GM12878 (cell line): Measurements from ENCODE around the gene NOP9. TPM values are rescaled to one million over a fixed set of nuclear protein-coding genes. Genes with fewer than 3 reads are reported as not detected.

ENCODE experiments used
- ATAC-seq: fragments of 200-7000 bp; cut with Tn5 transposase; 3 replicates; pipeline ENCODE4 v1.9.1; 2020; ENCODE audit warnings: mild to moderate bottlenecking, moderate library complexity
- BruUV-seq: library from RNA; stranded (reverse); fragments of 400-500 nt; replicated peaks from 2 replicates; lab custom pipeline; 2021; lab: Mats Ljungman, UMichigan
- CTCF ChIA-PET: fragments of 300-600 bp; sonication (Branson Sonifier 250); formaldehyde crosslinking; extraction: SDS; loops from one replicate; lab custom pipeline; 2021; ENCODE audit warnings: inconsistent platforms; lab: Yijun Ruan, JAX
- POLR2A ChIA-PET: fragments of 350-600 bp; formaldehyde crosslinking; extraction: SDS; loops from one replicate; lab custom pipeline; 2021; ENCODE audit warnings: inconsistent platforms; lab: Charles Lee
- RAD21 ChIA-PET: fragments of 300-600 bp; sonication (Branson Sonifier 250); formaldehyde crosslinking; loops from one replicate; lab custom pipeline; 2023; ENCODE audit warnings: antibody characterized with exemption; ENCODE audit not compliant: unreplicated experiment; lab: Charles Lee
- SMC1A ChIA-PET: fragments of 300-600 bp; sonication (Branson Sonifier 250); formaldehyde crosslinking; loops from one replicate; lab custom pipeline; 2023; ENCODE audit not compliant: unreplicated experiment, uncharacterized antibody; lab: Charles Lee
- DNase-seq: peaks from one replicate; pipeline ENCODE4 v3.0.0-alpha.2; 2011; ENCODE audit warnings: low read depth, low spot score
- FAIRE-seq: peaks from 3 replicates; lab custom pipeline; 2011; peaks lifted over from hg19 to GRCh38; lab: Jason Lieb, UNC
- H2AFZ ChIP-seq: 2 replicates; pipeline ENCODE4 v1.6.0; 2011; ENCODE audit warnings: low read depth, low read length, control low read depth; ENCODE audit not compliant: control insufficient read depth
- H3K27ac ChIP-seq: 2 replicates; pipeline ENCODE4 v1.5.1; 2011; ENCODE audit warnings: control low read depth; ENCODE audit not compliant: control insufficient read depth, insufficient read depth
- H3K27me3 ChIP-seq, 2 experiments: replicated peaks in 1 of 2; 2 replicates each; pipeline versions ENCODE4 v1.6.0 to v1.6.1; 2011; ENCODE audit warnings: low read length in 1 of 2; ENCODE audit not compliant: control insufficient read depth in 2 of 2, insufficient read depth in 2 of 2
- H3K36me3 ChIP-seq, 2 experiments: 2 replicates each; pipeline ENCODE4 v1.5.1; 2011; ENCODE audit warnings: low read length in 1 of 2; ENCODE audit not compliant: control insufficient read depth in 2 of 2, insufficient read depth in 2 of 2
- H3K4me1 ChIP-seq: 2 replicates; pipeline ENCODE4 v1.6.1; 2011; ENCODE audit warnings: mild to moderate bottlenecking, low read length, moderate library complexity, mixed read lengths; ENCODE audit not compliant: control insufficient read depth, insufficient read depth
- H3K4me2 ChIP-seq: 2 replicates; pipeline ENCODE4 v1.6.0; 2011; ENCODE audit warnings: control low read depth; ENCODE audit not compliant: control insufficient read depth, insufficient read depth
- H3K4me3 ChIP-seq: fragments of 200-600 bp; sonication (generic); 2 replicates; pipeline ENCODE4 v1.5.1; 2016
- H3K79me2 ChIP-seq: 2 replicates; pipeline ENCODE4 v1.6.0; 2011; ENCODE audit warnings: low read length; ENCODE audit not compliant: control insufficient read depth, insufficient read depth
- H3K9ac ChIP-seq: 2 replicates; pipeline ENCODE4 v1.8.0; 2011; ENCODE audit warnings: low read length, control low read depth, mixed read lengths; ENCODE audit not compliant: control insufficient read depth, insufficient read depth
- H3K9me3 ChIP-seq: replicated peaks from 3 replicates; pipeline ENCODE4 v1.5.1; 2011; ENCODE audit warnings: mild to moderate bottlenecking, low read length; ENCODE audit not compliant: control insufficient read depth, insufficient read depth
- H4K20me1 ChIP-seq: 2 replicates; pipeline ENCODE4 v1.6.0; 2011; ENCODE audit not compliant: control insufficient read depth, insufficient read depth
- ATF2 ChIP-seq: IDR thresholded peaks from 2 replicates; pipeline ENCODE4 v1.6.1; 2012; ENCODE audit warnings: low read length, inconsistent platforms
- CHD2 ChIP-seq: IDR thresholded peaks from 2 replicates; pipeline ENCODE4 v1.6.1; 2011; ENCODE audit warnings: low read depth, low read length, improper control_type of control experiment, borderline replicate concordance
- KLF5 ChIP-seq: fragments of 450-650 bp; IDR thresholded peaks from 2 replicates; pipeline ENCODE4 v1.6.1; 2014; ENCODE audit warnings: mild to moderate bottlenecking; ENCODE audit not compliant: partially characterized antibody
- MTA2 ChIP-seq: fragments of 450-650 bp; IDR thresholded peaks from 2 replicates; pipeline ENCODE4 v1.6.1; 2016; ENCODE audit warnings: low read depth, mild to moderate bottlenecking, moderate library complexity
- MYB ChIP-seq: fragments of 150-350 bp; IDR thresholded peaks from 2 replicates; pipeline ENCODE4 v1.6.1; 2014; ENCODE audit warnings: mild to moderate bottlenecking, low read depth, low read length, borderline replicate concordance
- NFXL1 ChIP-seq: fragments of 450-650 bp; IDR thresholded peaks from 2 replicates; pipeline ENCODE4 v1.6.1; 2017; ENCODE audit warnings: antibody characterized with exemption, mild to moderate bottlenecking, borderline replicate concordance
- NR2F1 ChIP-seq: fragments of 450-650 bp; conservative IDR thresholded peaks from 2 replicates; pipeline ENCODE4 v1.6.1; 2017; ENCODE audit warnings: mild to moderate bottlenecking
- PAX5 ChIP-seq: IDR thresholded peaks from 2 replicates; pipeline ENCODE4 v1.6.1; 2011; ENCODE audit warnings: low read depth, low read length, borderline replicate concordance
- STAT3 ChIP-seq: IDR thresholded peaks from 2 replicates; pipeline ENCODE4 v1.6.1; 2011; ENCODE audit warnings: low read depth, low read length, improper control_type of control experiment
- YBX1 ChIP-seq: fragments of 450-650 bp; IDR thresholded peaks from 2 replicates; pipeline ENCODE4 v1.6.1; 2016; ENCODE audit warnings: antibody characterized with exemption
- ZNF384 ChIP-seq: IDR thresholded peaks from 2 replicates; pipeline ENCODE4 v1.6.1; 2012; ENCODE audit warnings: low read depth, mild to moderate bottlenecking, low read length, improper control_type of control experiment, borderline replicate concordance
- ZNF622 ChIP-seq: fragments of 450-650 bp; IDR thresholded peaks from 2 replicates; pipeline ENCODE4 v1.6.1; 2017; ENCODE audit warnings: mild to moderate bottlenecking, inconsistent platforms
- WGBS: methylation state at CpG from one replicate; pipeline ENCODE4 v1.1.6; 2016; ENCODE audit warnings: low lambda C conversion rate; ENCODE audit not compliant: insufficient replicate concordance, insufficient coverage; ENCODE audit errors: missing lambda C conversion rate; 5-methylcytosine and 5-hydroxymethylcytosine counted together
- in situ Hi-C: fragments of 300-500 bp; cut with MboI; formaldehyde crosslinking; loops from 9 replicates; pipeline ENCODE4 v1.14.3; 2018; ENCODE audit warnings: mixed read lengths
- intact Hi-C: fragments of 100-400 bp; cut with micrococcal nuclease; formaldehyde crosslinking; loops from one replicate; pipeline ENCODE4 v1.14.2; 2022; ENCODE audit not compliant: unreplicated experiment
- polyA plus RNA-seq, 11 experiments: library from polyadenylated mRNA; depleted of rRNA in 4 of 11; unstranded in 6 of 11; stranded (reverse) in 5 of 11; fragments of >200 nt; fragmentation: Nextera tagmentation in 4 of 11; fragmentation: Illumina TruSeq in 1 of 11; extraction: Ambion mirVana in 4 of 11; extraction: Trizol in 1 of 11; gene quantifications; 1 replicate in 1 of 11; 2 replicates in 10 of 11; pipeline versions ENCODE4 v1.2.1 to v1.2.3, GENCODE V29; 2011 to 2016; ENCODE audit warnings: inconsistent platforms in 2 of 11, missing spikeins in 2 of 11, low read depth in 1 of 11
- total RNA-seq, 4 experiments: library from RNA; depleted of rRNA in 3 of 4; stranded (reverse); fragments of >200 nt in 3 of 4; fragmentation: Illumina TruSeq in 1 of 4; extraction: Trizol in 1 of 4; gene quantifications; 2 replicates each; pipeline versions ENCODE4 v1.2.1 to v1.2.3, GENCODE V29; 2013 to 2021
- TF ChIP-seq, protein P1 (sequence below): fragments of 450-650 bp; IDR thresholded peaks from 2 replicates; pipeline ENCODE4 v1.6.1; 2017; ENCODE audit warnings: mild to moderate bottlenecking

The NOP9 gene
- total and polyA plus RNA-seq, 10 of the 15 experiments (the other 5 are each of a cell fraction or from before 2014, with no cell fraction given), result 2.4 to 43.9 (median 20.3) TPM

GRCh38 chr14:24280797-24281460 is 18.7 kb upstream of the NOP9 start:
- H3K4me2 ChIP-seq, result no peak overlapping the region
- DNase-seq, result no peak
- no peak overlapping the region for H3K27ac ChIP-seq
- H3K27me3 ChIP-seq, result no peaks in the 10 kb centered on the region
- H3K9ac ChIP-seq, result no peak overlapping the region
- ATAC-seq, result no peak
- H4K20me1 ChIP-seq, result no peaks in the 10 kb centered on the region
- 100% methylated on average over 6 of the region's 6 CpGs for WGBS
- peaks cover 36% of the 10 kb centered on the region for H3K4me1 ChIP-seq
- no peak for TF ChIP-seq YBX1
- TF ChIP-seq PAX5, result no peak
- TF ChIP-seq CHD2, result no peak
- no TSS peak for BruUV-seq
- RAD21 ChIA-PET, result interaction anchor here (0.5 to 4.8 kb wide), 8 partner anchors 8 to 38 kb away, joined by 3 to 34 read pairs (median 14); partner anchors contain the start of genes CIDEB, RABGGTA and TINF2
- in situ Hi-C loops, result no loop called here
- no peaks in the 10 kb centered on the region; the same call in 2 of the 3 replicates for H3K9me3 ChIP-seq
- POLR2A ChIA-PET, result interaction anchor here (1.1 to 3.0 kb wide), 10 partner anchors 9 to 39 kb away, joined by 3 to 15 read pairs (median 6); partner anchors contain the start of genes RABGGTA and TINF2
- no peak overlapping the region for H2AFZ ChIP-seq
- no peaks in the 10 kb centered on the region for H3K36me3 ChIP-seq
- H3K4me3 ChIP-seq, result no peak overlapping the region
- no peaks in the 10 kb centered on the region; the same call in 1 of the 2 replicates for H3K79me2 ChIP-seq
- SMC1A ChIA-PET, result interaction anchor here (2.9 to 11.8 kb wide), 2 partner anchors 9 to 16 kb away, joined by 18 to 115 read pairs; partner anchors contain the start of genes DHRS1 and NOP9
- intact Hi-C loops, result no loop called here
- CTCF ChIA-PET, result interaction anchor here (0.9 to 17.1 kb wide), 7 partner anchors 10 to 78 kb away, joined by 3 to 269 read pairs (median 20); partner anchors contain the start of genes CHMP4A, CIDEB, DHRS1 and MDP1
- no peak for FAIRE-seq

DNA sequence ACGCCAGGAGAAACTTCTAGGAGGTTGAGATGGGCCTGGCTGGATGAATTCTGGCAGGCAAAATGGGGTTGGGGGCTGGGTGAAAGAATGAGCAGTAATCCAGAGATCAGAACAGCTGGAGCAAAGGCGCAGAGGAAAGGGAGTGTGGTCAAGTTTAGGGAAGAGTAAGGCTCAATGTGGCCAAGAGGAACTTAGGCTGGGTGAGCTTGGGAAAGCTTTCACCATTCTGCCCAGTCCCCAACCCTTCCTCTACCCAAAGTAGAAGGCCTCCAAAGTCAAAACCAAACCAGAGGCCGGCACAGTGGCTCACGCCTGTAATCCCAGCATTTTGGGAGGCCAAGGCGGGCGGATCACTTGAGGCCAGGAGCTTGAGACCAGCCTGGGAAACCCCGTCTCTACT is 18.0 kb upstream of the NOP9 start:
- Histone ChIP-seq H4K20me1 (no peaks in the 10 kb centered on the region), H3K9me3 (no peaks in the 10 kb centered on the region; the same call in 2 of the 3 replicates), H3K4me1 (peaks cover 36% of the 10 kb centered on the region), H3K27me3 (no peaks in the 10 kb centered on the region), H3K79me2 (no peaks in the 10 kb centered on the region; the same call in 1 of the 2 replicates), H3K9ac (no peak overlapping the region), H2AFZ (no peak overlapping the region), H3K36me3 (no peaks in the 10 kb centered on the region), H3K27ac (no peak overlapping the region), H3K4me2 (no peak overlapping the region), H3K4me3 (no peak overlapping the region)
- 87% methylated on average over 7 of the region's 7 CpGs for WGBS
- no TSS peak for BruUV-seq
- no peak for DNase-seq
- in situ Hi-C loops, result no loop called here
- ChIA-PET SMC1A (interaction anchor here (0.8 to 11.8 kb wide), 2 partner anchors 8 to 16 kb away, joined by 3 to 115 read pairs; partner anchors contain the start of genes DHRS1 and NOP9), CTCF (interaction anchor here (0.6 to 17.1 kb wide), 4 partner anchors 8 to 36 kb away, joined by 3 to 269 read pairs (median 143); partner anchors contain the start of genes DHRS1, NOP9, RABGGTA and TINF2), POLR2A (interaction anchor here (0.5 to 1.8 kb wide), 3 partner anchors 12 to 122 kb away, joined by 3 to 5 read pairs (median 4); no protein-coding TSS in a partner anchor), RAD21 (interaction anchor here (4.7 to 4.8 kb wide), 2 partner anchors 15 to 39 kb away, joined by 26 to 34 read pairs; partner anchors contain the start of gene TINF2)
- no peak for ATAC-seq
- intact Hi-C loops, result no loop called here
- no peak for FAIRE-seq
- TF ChIP-seq ZNF384 (no peak), NR2F1 (no peak), YBX1 (no peak), STAT3 (no peak), MYB (no peak), MTA2 (no peak), NFXL1 (no peak), ZNF622 (no peak), KLF5 (no peak), ATF2 (no peak)
- TF ChIP-seq, protein P1, sequence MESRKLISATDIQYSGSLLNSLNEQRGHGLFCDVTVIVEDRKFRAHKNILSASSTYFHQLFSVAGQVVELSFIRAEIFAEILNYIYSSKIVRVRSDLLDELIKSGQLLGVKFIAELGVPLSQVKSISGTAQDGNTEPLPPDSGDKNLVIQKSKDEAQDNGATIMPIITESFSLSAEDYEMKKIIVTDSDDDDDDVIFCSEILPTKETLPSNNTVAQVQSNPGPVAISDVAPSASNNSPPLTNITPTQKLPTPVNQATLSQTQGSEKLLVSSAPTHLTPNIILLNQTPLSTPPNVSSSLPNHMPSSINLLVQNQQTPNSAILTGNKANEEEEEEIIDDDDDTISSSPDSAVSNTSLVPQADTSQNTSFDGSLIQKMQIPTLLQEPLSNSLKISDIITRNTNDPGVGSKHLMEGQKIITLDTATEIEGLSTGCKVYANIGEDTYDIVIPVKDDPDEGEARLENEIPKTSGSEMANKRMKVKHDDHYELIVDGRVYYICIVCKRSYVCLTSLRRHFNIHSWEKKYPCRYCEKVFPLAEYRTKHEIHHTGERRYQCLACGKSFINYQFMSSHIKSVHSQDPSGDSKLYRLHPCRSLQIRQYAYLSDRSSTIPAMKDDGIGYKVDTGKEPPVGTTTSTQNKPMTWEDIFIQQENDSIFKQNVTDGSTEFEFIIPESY, result no peak
